ENCODE data around the gene RFPL3.
"Not testable (repeated sequence)": the region's sequence is repeated elsewhere in the genome, so short reads cannot be mapped to it uniquely, and the experiment has no call there.

The RFPL3 gene

DNA sequence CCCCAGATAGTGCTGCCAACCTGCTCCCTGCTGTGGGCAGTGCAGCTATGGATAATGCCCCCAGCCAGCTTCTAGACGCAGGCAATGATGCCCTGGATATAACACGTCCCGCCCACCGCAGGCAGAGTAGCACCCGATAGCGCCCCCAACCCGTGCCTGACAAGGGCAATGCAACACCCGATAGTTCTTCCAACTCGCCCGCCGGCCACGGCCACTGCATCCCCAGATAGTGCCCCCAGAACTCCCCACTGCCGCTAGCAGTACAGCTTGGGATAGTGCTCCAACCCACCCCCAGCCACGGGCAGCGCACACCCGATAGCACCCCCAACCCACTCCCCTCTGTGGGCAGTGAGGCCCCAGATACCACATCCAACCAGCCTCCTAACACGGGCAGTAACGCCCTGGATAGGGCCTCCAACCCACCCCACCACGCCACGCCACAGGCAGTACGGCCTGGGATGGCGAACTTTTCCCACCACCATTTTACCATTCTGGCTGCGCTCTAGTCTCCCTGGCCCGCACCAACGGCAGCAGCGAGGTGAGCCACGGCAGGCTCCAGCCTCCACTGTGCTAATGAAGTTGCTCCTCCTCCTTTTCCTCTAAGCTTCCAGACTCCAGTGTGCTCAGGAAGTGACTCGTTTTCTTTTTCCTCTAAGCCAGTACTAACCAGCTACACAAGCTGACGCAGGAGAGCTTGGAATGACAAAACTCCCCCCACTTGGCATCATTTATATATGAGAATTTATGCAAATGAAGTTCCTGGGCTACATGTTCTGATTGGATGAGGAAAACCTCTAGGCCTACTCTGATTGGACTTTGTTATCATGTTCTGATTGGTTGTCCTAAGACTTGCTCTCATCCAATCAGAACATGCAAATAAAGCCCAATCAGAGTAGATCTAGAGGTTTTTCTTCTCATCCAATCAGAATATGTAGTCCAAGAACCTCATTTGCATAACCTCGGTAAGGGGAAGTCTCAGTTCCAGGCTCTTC is 3.0 kb upstream of the RFPL3 start:
- DNase-seq: no peak

GRCh38 chr22:32355760-32356159 is 1.9 kb upstream of the RFPL3 start:
- no peak for DNase-seq

GRCh38 chr22:32360096-32360495 is 2.4 kb downstream of the RFPL3 start:
- DNase-seq: not testable (repeated sequence)

DNA sequence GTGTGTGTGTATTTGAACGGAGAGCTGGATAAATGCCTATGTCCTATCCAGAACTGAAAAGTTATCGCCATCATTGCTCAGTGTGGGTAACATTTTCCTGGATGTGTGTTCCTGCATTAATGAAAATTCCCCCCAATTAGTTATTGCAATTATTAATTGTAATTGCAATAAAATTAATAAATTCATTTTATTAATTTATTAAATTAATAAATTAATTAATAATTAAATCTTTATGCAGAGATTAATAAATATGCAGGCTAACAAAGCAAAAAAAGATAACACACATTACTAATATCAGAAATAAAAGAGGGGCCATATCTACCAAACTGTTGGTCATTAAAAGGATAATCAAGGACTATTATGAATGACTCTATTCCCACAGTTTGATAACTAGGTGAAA is 3.6 kb downstream of the RFPL3 start:
- DNase-seq: no peak

GRCh38 chr22:32364210-32364609 is 6.5 kb downstream of the RFPL3 start:
- DNase-seq: no peak

- DNase-seq: no peak
Observed at GRCh38 chr22:32375678-32376450, 18.2 kb downstream of the RFPL3 start.

GRCh38 chr22:32376681-32377080 is 19.0 kb downstream of the RFPL3 start:
- no peak for DNase-seq

GRCh38 chr22:32378707-32379272 is 21.1 kb downstream of the RFPL3 start:
- DNase-seq: no peak

- no peak for DNase-seq
Observed at GRCh38 chr22:32380991-32381390, 23.3 kb downstream of the RFPL3 start.

GRCh38 chr22:32385681-32386080 is 28.0 kb downstream of the RFPL3 start:
- DNase-seq: no peak

DNA sequence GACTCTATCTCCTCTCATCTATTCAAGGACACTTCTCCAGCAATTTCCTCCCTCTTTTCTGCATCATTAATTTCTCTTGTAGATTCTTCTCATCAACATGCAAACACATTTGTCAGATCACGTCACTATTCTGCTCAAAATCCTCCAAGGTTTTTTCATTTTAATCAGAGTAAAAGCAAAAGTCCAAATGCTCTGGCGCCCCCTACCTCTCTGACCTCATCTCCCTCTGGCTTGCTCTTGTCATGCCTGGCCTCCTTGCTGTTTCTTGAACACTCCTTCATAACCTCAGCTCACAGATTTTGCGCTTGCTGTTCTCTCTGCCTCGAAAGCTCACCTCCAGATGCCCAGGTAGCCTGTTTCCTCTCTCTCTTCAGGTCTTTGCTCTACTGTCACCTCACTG is 32.0 kb downstream of the RFPL3 start:
- DNase-seq: no peak

DNA sequence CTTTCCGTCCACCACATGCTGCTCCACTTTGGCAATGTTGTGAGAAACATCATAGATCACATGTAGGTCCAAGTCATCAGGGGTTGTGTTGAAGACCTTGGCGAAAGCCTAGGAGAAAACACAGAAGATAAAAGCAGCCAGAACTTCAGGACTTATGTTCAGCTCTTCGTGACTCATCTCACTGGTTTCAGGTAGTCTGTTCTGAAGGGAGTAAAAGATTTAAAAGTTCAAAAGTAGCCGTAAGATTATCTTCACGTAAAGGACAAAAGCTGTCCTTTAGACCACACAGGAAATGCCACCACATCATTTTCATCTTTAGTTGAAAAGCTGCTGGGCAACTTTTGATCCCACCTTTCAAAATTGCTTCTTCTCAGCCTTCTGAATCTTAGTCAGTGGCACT is 37.4 kb downstream of the RFPL3 start:
- DNase-seq: no peak

DNA sequence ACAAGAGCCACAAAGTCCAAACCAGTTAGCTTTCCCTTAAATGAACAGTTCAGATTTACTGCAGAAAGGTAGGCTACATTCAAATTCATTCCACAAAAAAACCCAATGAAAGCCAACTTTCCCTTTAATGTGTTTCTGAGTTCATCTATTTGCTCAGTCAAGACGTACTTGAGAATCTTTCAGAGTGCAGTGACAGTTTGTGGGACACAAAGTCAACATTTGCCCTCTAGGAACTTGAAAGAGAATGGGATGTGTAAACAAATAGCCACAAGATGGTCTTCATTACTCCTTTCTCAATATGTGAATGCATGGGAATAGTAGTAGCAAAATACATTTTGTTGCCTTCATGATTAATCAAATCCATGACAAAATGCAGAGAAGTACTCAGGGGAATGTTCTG is 38.6 kb downstream of the RFPL3 start:
- DNase-seq: no peak

GRCh38 chr22:32396746-32397145 is 39.1 kb downstream of the RFPL3 start:
- DNase-seq: no peak

DNA sequence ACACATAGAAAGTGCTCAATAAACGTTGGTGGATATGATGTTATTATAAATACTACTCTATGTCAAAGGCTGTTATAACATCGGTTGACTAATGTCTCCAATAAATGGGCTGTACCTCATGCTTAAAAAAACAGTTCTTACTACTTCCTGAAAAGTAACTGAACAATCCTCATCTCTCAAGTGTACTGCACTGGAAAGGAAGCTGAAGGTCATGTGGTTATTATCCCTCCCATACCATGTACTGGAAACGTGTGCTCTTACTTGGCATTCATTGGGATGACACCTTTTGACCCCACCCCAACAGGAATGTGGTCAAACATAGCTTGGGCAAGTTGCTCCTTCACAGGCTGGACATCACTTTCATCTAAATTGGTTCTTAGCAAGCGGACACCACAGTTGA is 43.8 kb downstream of the RFPL3 start:
- no peak for DNase-seq

DNA sequence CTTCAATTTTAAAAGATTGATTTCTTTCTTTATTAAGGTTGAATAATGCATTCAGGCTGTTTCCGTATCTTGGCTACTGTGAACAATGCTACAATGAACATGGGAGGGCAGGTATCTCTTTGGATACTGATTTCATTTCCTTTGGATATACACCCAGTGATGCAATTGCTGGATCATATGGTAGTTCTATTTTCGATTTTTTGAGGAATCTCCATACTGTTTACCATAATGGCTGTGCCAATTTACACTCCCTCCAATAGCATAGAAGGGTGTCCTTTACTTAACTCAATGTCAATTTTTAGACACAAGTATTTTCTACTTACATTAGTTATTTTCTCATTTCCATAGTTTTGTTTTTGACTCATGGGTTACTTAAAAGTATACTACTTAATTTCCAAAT is 46.4 kb downstream of the RFPL3 start:
- DNase-seq: no peak

- no peak for DNase-seq
Observed at GRCh38 chr22:32407312-32407711, 49.6 kb downstream of the RFPL3 start.

DNA sequence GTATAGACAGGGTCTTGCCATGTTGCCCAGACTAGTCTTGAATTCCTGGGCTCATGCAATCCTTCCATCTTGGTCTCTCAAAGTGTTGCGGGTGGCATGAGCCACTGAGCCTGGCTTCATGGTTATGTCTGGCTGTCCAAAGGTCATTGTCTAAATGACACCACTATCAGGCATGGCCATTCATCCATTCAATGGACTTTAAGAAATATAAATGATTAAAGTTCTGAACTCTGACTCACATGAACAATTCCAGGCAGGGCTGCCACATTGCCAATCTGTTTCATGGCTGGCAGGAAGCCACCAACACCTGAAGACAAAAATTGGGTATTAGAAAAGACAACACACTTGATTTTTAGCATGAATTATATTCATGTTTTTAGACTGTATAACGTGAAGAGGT is 50.3 kb downstream of the RFPL3 start:
- DNase-seq: no peak

DNA sequence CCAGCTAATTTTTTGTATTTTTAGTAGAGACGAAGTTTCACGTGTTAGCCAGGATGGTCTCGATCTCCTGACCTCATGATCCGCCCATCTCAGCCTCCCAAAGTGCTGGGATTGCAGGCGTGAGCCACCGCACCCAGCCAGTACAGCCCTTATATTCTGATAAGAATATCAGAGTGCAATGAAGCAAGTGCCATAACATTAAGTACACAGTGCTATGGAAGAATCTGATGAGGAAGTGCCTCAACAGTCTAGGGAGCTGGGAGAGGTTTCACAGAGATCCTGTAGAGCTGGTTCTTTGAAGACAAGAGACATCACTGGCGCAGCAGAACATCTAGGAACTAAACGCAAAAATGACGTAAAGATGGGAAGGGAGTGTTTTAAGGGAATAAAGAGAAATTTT is 52.3 kb downstream of the RFPL3 start:
- no peak for DNase-seq

DNA sequence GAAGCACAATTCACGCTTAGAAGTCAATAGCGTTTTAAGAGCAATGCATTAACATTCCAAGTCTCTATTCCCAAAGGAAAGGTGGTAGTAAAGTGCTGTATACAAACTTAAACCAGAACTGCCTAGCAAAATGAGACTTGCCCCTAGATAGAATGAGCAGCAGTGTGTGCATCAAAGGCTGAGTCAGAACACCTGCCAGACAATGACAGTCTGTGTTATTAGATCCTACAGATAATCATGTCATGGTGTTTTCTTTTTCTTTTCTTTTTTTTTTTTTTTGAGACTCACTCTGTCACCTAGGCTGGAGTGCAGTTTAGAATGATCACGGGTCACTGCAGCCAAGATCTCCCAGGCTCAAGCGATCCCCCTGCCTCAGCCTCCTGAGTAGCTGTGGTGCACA is 52.8 kb downstream of the RFPL3 start:
- no peak for DNase-seq

All from stimulated activated naive CD4-positive, alpha-beta T cell treated with Interleukin-2 at 50 U/mL for 16 hours (primary cell).